Endothelial cell (in vitro differentiated cells): Measurements from ENCODE around the gene HIVEP2. TPM values are rescaled to one million over a fixed set of nuclear protein-coding genes. Genes with fewer than 3 reads are reported as not detected.

ENCODE experiments used
- DNase-seq: peaks from one replicate; pipeline ENCODE4 v3.0.0; 2021; ENCODE audit warnings: low spot score
- H3K27ac Mint-ChIP-seq: one replicate; pipeline ENCODE4 v1.8.0; 2021; ENCODE audit warnings: mixed read lengths, inconsistent platforms; ENCODE audit not compliant: unreplicated experiment
- H3K27me3 Mint-ChIP-seq: one replicate; pipeline ENCODE4 v1.8.0; 2021; ENCODE audit warnings: mild to moderate bottlenecking, moderate library complexity, mixed read lengths, inconsistent platforms; ENCODE audit not compliant: unreplicated experiment
- H3K36me3 Mint-ChIP-seq: one replicate; pipeline ENCODE4 v1.8.0; 2021; ENCODE audit warnings: mild to moderate bottlenecking, low read depth, mixed read lengths, inconsistent platforms; ENCODE audit not compliant: unreplicated experiment
- H3K4me1 Mint-ChIP-seq: one replicate; pipeline ENCODE4 v1.8.0; 2021; ENCODE audit warnings: mild to moderate bottlenecking, mixed read lengths, inconsistent platforms; ENCODE audit not compliant: unreplicated experiment
- H3K4me3 Mint-ChIP-seq: one replicate; pipeline ENCODE4 v1.8.0; 2021; ENCODE audit warnings: mild to moderate bottlenecking, mixed read lengths, inconsistent platforms; ENCODE audit not compliant: unreplicated experiment
- H3K9me3 Mint-ChIP-seq: one replicate; pipeline ENCODE4 v1.8.0; 2021; ENCODE audit warnings: mixed read lengths, inconsistent platforms; ENCODE audit not compliant: unreplicated experiment
- CTCF ChIP-seq: fragments of 200-600 bp; sonication (generic); IDR thresholded peaks from one replicate; pipeline ENCODE4 v1.5.0; 2021; ENCODE audit warnings: antibody characterized with exemption; ENCODE audit not compliant: unreplicated experiment
- total RNA-seq: library from RNA; stranded (reverse); fragmentation: NEBNext Ultra II Directional; extraction: Animal tissue kit (Norgen Biotek cat#: 25700); gene quantifications from one replicate; pipeline ENCODE4 v1.2.1, GENCODE V29; 2021; ENCODE audit not compliant: unreplicated experiment

Gene HIVEP2
- total RNA-seq, 1 donor from 2014 or later, result 15.6 TPM

GRCh38 chr6:142929751-142930358 lies 15.1 kb downstream of the HIVEP2 start:
- peaks cover 3% of the 10 kb centered on the region for H3K36me3 Mint-ChIP-seq
- peaks cover 4% of the 10 kb centered on the region for H3K27me3 Mint-ChIP-seq
- no peak overlapping the region for H3K4me3 Mint-ChIP-seq
- no peak overlapping the region for H3K27ac Mint-ChIP-seq
- no peaks in the 10 kb centered on the region for H3K9me3 Mint-ChIP-seq
- DNase-seq, result no peak
- TF ChIP-seq CTCF, result no peak
- peaks cover 30% of the 10 kb centered on the region for H3K4me1 Mint-ChIP-seq

DNA sequence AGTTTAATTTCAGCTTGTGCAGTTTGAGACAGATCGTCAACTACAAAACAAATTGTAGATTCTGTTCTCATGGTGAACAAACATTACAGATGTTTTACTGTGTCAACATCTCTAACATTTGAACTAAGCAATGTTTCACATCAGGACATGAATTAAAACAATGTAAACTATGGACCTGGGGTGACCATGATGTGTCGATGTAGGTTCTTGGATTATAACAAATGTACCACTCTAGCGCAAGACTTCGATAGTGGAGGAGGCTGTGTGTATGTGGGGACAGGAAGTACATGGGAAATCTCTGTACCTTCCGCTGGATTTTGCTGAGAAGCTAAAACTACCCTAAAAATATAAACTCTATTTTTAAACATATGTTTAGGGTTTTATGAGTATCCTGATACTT lies 17.1 kb downstream of the HIVEP2 start:
- Mint-ChIP-seq H3K27ac (peak overlapping the region; percentile 98), H3K9me3 (no peaks in the 10 kb centered on the region), H3K4me3 (peak overlapping the region; percentile 93), H3K27me3 (peaks cover 4% of the 10 kb centered on the region), H3K4me1 (peaks cover 27% of the 10 kb centered on the region), H3K36me3 (peaks cover 3% of the 10 kb centered on the region)
- TF ChIP-seq CTCF, result no peak
- no peak for DNase-seq

GRCh38 chr6:142927271-142927580 lies 17.8 kb downstream of the HIVEP2 start:
- peak overlapping the region; percentile 98 for H3K27ac Mint-ChIP-seq
- H3K4me3 Mint-ChIP-seq, result peak overlapping the region; percentile 93
- H3K9me3 Mint-ChIP-seq, result no peaks in the 10 kb centered on the region
- peaks cover 3% of the 10 kb centered on the region for H3K36me3 Mint-ChIP-seq
- peaks cover 4% of the 10 kb centered on the region for H3K27me3 Mint-ChIP-seq
- peaks cover 27% of the 10 kb centered on the region for H3K4me1 Mint-ChIP-seq
- DNase-seq, result no peak
- no peak for TF ChIP-seq CTCF

GRCh38 chr6:142926494-142927270 lies 18.3 kb downstream of the HIVEP2 start:
- Mint-ChIP-seq H3K36me3 (peaks cover 3% of the 10 kb centered on the region), H3K27ac (peak overlapping the region; percentile 99), H3K27me3 (peaks cover 4% of the 10 kb centered on the region), H3K4me3 (peak overlapping the region; percentile 93), H3K9me3 (no peaks in the 10 kb centered on the region), H3K4me1 (peaks cover 27% of the 10 kb centered on the region)
- TF ChIP-seq CTCF, result no peak
- DNase-seq, result peak; percentile 79

DNA sequence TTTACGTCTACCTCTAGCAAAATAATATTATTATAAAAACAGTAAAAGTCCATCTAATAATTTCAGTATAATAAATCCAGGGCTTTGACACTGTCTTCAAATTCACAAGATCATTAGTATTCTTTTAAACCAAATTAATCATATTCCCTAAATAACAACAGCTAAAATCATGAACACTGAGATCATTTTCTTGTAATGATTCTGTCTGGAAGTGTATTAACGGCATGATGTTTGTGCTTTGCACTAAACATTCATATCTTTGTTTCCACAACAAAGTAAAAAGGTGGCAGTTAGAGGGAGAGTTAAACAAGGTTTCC lies 18.8 kb downstream of the HIVEP2 start:
- Mint-ChIP-seq H3K4me3 (peak overlapping the region; percentile 93), H3K27ac (peak overlapping the region; percentile 99), H3K36me3 (peaks cover 3% of the 10 kb centered on the region), H3K27me3 (peaks cover 4% of the 10 kb centered on the region), H3K9me3 (no peaks in the 10 kb centered on the region), H3K4me1 (peaks cover 27% of the 10 kb centered on the region)
- DNase-seq, result no peak
- TF ChIP-seq CTCF, result no peak
